Adipose tissue (tissue), 3 donors: ENCODE results near the gene TRAF2. TPM values are rescaled to one million over a fixed set of nuclear protein-coding genes. Genes with fewer than 3 reads are reported as not detected.

Source experiments
- H3K27ac ChIP-seq: one replicate; pipeline ENCODE4 v1.5.1; 2013; ENCODE audit warnings: low read depth, low read length
- WGBS, 3 donors: extraction: QIAGEN DNeasy Blood & Tissue Kit; methylation state at CpG; one replicate each; pipeline ENCODE4 v1.1.7; 2013; 5-methylcytosine and 5-hydroxymethylcytosine counted together
- polyA plus RNA-seq, 3 donors: library from polyadenylated mRNA; stranded (reverse); fragments of 200-250 nt; gene quantifications; one replicate each; pipeline ENCODE4 v1.2.3, GENCODE V29; 2013
- donor health status: healthy with polysubstance abuse.
- donor health status: Bipolar disorder and iron deficiency.
- donor health status: healthy.

TRAF2 gene
- polyA plus RNA-seq, 3 donors, result 4.0 to 7.2 (median 4.7) TPM

DNA sequence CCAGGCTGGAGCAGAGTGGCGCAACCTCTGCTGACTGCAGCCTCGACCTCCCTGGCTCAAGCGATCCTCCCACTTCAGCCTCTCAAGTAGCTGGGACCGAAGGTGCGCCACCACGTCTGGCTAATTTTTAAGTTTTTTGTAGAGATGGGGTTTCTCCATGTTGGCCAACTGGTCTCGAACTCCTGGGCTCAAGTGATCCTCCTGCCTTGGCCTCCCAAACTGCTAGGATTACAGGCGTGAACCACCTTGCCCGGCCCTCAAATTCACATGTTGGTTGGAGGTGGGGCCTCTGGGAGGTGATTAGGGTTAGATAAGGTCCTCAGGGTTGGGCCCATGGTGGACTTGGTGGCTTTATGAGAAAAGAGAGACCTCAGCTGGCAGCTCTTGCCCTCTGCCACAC is 75.8 kb downstream of the TRAF2 start:
- no peak overlapping the region for H3K27ac ChIP-seq
- 95 to 97% (median 96%) methylated on average over 9 of the region's 9 CpGs for WGBS, 3 donors

DNA sequence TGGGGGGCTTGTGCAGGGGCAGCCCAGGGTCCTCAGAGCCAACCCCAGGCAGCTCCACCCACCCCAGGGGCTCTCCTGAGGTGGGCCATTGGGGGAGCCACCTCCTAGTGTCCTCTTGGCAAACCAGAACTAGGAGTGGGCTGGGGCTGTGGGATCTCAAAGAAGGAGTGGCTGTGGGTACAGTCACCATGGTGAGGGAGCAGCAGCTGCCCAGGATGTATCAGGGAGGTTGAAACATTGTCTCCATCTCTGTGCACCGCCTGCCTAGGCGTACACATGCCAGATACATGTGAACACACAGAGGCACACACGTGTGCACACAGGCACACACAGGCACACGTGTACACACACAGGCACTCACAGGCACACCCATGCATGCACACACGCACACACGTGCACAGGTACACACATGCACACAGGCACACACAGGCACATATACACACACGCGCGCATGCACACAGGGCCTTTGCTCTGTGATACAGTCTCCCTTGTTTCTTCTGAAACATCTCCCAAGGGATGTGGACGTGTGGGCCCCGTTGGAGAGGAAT is 76.5 kb downstream of the TRAF2 start:
- WGBS, 3 donors, result 86 to 92% (median 90%) methylated on average over 11 of the region's 11 CpGs
- H3K27ac ChIP-seq, result no peak overlapping the region

- H3K27ac ChIP-seq, result no peak overlapping the region
- WGBS, 3 donors, result 86 to 93% (median 91%) methylated on average over 15 of the region's 15 CpGs
Measured at GRCh38 chr9:136963341-136963740, 77.0 kb downstream of the TRAF2 start.

DNA sequence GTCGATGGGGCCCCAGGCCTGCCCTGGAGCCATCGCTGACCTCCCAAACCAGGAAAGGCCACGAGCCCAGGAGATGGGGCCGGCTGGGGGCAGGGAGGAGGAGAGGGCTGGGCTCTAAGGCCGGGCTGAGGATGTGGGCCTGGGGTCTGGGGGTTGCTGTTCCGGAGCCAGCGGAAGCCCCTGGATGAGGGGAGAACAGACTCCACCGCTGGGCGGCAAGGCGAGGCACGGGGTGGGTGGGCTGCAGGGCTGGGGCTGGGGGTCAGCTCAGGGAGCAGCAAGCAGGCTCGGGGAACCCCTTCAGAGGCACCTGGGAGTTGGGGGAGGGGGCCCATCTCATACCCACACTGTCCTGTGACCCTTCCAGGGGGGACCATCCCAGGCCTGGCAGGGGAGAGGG is 77.4 kb downstream of the TRAF2 start:
- H3K27ac ChIP-seq, result no peak overlapping the region
- 87 to 90% (median 89%) methylated on average over 11 to 12 of the region's 12 CpGs for WGBS, 3 donors

DNA sequence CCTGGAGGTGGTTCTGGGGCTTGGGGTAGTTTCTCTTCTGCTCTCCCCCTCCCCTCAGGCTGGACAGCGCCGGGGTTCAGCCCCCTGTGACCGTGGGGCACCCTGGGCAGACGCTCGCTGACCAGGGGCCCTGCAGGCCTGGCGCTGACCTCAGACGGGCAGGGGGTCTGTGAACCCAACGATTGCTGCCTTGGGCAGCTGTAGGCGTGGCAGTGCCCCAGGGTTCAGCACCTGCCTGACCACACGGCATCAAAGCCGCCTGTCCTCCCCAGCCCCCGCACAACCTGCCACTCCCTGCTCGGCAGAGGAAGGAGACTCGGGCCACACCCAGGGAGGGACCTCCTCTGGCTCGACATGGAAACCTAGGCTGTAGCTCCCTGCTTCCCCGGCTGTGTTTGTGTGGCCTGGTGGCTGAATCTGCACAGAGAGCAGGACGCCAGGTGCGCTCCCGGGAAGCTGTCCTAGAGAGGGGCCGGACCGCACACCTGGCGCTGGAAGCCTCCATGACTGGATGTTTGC is 77.9 kb downstream of the TRAF2 start:
- H3K27ac ChIP-seq, result no peak overlapping the region
- WGBS, 3 donors, result 66 to 71% (median 69%) methylated on average over 21 to 22 of the region's 22 CpGs

DNA sequence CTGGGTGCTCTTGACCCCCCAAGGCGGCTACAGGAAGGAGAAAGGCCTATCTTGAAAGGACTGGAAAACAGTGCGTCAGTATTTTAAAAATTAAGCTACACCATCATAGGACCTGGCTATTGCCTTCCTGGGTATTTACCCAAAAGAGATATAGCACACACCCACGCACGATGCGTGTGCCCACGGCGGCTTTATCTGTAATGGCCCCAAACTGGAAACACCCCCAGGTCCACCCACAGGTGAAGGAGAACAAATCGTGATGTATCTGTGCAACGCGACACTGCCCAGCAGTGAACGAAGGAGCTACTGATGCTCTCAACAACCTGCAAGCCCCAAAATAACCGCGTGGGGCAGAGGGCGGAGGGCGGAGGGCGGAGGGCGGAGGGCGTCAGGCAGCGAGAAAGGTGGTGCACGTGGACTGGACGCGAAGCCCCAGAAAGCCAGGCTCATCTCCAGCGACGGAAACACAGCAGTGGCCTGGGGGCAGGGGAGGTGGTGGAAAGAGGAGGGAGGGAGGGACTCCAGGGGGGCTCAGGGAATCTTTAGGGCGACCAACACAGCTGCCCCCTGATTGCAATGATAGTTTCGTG is 78.6 kb downstream of the TRAF2 start:
- no peak overlapping the region for H3K27ac ChIP-seq
- 81 to 87% (median 86%) methylated on average over 26 of the region's 26 CpGs for WGBS, 3 donors

DNA sequence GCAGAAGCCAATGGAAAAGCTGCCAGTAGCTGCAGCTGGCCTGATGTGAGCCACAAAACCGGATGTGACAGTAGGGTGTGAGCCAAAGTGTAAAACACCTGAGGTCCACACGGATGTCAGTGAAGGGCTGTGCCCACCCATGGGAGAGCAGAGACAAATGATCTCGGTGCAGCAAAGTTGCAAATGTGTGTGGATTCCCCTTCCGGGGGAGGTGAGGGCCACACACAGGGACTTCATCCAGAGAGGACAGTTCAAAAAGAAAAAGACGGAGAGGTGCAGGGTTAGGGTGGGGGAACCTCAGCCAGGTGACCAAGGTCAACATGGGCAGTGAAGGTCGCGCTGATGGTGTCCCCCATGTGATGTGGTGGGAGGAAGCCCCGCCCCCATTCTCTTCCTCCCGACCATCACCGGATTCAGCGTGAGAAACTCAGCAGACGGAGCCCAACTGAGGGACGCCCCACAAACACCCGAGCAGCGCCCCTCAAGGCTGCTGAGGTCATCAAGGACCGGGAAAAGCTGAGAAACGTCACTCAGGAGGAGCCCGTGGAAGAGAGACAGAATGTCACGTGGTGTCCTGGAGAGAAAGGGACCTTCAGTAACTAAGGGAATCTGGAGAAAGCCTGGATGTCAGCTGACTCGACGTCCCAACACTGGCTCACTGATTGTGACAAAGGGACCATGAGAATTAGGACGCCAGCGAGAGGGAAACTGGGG is 79.6 kb downstream of the TRAF2 start:
- WGBS, 3 donors, result 14 to 26% (median 25%) methylated on average over 23 of the region's 23 CpGs
- no peak overlapping the region for H3K27ac ChIP-seq

DNA sequence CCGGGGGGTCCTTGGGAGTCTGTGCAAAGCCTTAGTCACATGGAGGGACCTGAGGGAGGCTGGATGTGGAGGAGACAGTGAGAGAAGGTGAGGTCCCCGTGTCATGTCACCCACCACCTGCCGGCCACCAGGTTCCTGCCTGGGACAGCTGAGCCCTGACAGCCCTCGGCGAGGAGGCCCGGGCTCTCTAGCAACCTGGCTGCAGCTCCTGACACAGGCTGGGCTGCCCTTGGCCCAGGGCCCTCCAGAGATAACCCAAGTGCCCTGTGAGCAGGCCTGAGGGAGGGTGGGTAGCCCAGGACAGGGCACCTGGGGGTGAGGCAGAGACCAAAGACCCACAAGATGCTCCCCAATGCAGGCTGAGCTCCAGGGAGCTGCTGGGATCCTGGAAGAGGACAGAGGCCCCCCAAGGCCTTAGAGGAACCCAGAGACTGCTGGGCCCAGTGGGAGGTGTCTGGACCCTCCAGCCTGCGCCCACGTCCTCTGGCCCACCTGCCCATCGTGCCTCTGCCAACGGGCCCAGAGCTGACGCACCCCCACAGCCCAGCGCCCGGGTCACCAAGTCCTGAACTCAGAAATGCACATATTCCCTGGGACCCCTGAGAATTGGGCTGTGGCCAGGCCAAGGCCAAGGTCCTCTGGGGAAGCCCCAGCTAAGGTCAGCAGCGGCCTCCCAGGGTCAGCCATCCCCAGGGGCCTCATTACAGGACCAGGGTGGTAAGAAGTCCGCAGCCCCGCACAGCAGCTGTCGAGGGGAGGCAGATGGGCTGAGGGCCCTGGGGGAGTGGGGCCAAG is 82.2 kb downstream of the TRAF2 start:
- no peak overlapping the region for H3K27ac ChIP-seq
- 77 to 84% (median 82%) methylated on average over 16 to 17 of the region's 17 CpGs for WGBS, 3 donors

GRCh38 chr9:136969150-136969549 is 82.8 kb downstream of the TRAF2 start:
- H3K27ac ChIP-seq, result no peak overlapping the region
- WGBS, 3 donors, result 70 to 88% (median 74%) methylated on average over 11 to 17 of the region's 17 CpGs

DNA sequence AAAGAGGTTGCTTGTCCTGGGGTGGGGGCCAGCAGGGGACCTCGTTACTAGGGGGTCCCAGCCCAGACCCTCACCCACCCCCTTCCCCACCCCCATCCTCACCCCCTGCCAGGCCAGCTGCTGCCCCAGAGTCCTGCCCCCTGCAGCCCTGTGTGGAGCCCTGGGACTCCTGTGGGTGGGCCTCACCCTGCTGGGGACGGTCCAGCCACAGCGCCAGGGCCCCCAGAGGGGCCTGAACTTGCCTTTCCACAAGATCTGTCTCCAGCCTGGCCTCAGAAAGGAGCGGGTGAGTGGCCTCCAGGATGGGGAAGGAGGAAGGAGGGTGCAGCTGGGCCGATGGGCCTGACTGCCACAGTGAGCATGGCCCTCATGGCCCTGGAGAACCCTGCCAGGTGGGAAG is 83.5 kb downstream of the TRAF2 start:
- WGBS, 3 donors, result 69 to 84% (median 70%) methylated on average over 5 of the region's 5 CpGs
- no peak overlapping the region for H3K27ac ChIP-seq

DNA sequence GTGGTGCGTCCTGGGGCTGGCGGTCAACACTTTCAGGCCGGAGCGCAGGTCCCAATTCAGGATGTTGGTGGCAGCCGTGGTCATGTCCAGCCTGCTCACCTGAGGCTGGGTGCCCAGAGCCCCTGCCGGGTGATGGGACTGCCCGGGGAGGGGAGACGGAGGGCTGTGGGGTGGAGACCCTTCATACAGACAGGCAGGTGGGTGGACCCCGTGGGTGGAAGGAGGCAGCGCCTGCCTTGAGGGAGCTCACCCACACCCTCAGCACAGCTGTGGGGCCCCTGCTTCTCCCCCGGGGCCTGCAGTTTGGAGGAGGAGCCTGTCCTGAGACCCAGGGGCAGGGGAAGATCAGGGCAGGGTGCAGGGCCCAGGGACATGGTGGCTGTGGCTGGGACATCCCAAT is 84.0 kb downstream of the TRAF2 start:
- WGBS, 3 donors, result 78 to 87% (median 80%) methylated on average over 11 of the region's 11 CpGs
- no peak overlapping the region for H3K27ac ChIP-seq

DNA sequence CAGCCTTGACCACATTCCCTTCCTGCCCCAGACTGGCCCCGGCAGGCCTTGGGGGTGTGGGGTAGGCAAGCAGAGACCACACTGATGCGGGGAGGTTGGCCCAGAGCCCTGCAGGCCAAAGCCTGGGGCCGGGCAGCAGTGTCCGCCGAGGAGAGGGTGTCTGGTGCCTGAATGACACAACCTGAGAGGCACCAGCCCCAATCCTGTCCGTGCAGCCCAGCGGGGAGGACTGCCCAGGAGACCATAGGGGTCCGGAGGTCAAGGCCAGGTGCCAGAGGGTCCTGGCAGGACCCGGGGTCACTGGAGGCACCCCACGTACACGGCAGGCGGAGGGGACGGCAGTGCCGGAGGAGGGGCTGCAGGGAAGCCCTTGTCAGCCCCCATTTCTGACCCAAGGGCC is 85.4 kb downstream of the TRAF2 start:
- no peak overlapping the region for H3K27ac ChIP-seq
- 75 to 87% (median 80%) methylated on average over 14 of the region's 14 CpGs for WGBS, 3 donors

GRCh38 chr9:136972335-136972734 is 86.0 kb downstream of the TRAF2 start:
- H3K27ac ChIP-seq, result no peak overlapping the region
- 78 to 84% (median 82%) methylated on average over 9 to 11 of the region's 11 CpGs for WGBS, 3 donors

DNA sequence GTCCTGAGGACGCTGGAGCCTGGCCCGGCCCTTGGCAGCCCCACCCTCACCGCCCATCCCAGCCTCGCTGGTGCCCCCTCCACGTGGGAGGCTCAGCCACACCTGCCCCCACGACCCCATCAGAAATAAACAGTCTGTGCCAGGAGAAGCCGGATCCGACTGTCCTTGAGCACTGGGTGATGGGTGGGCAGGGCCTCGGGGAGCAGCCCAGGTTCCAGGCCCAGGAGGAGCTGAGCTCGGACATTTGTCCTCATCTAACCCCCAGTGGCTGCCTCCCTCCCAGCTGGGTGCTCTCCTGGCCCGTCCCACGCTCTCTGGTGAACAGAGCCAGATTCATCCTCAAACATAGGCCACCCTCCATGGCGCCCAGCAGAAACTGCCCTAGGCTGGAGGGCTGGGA is 86.4 kb downstream of the TRAF2 start:
- WGBS, 3 donors, result 47 to 72% (median 62%) methylated on average over 13 of the region's 13 CpGs

DNA sequence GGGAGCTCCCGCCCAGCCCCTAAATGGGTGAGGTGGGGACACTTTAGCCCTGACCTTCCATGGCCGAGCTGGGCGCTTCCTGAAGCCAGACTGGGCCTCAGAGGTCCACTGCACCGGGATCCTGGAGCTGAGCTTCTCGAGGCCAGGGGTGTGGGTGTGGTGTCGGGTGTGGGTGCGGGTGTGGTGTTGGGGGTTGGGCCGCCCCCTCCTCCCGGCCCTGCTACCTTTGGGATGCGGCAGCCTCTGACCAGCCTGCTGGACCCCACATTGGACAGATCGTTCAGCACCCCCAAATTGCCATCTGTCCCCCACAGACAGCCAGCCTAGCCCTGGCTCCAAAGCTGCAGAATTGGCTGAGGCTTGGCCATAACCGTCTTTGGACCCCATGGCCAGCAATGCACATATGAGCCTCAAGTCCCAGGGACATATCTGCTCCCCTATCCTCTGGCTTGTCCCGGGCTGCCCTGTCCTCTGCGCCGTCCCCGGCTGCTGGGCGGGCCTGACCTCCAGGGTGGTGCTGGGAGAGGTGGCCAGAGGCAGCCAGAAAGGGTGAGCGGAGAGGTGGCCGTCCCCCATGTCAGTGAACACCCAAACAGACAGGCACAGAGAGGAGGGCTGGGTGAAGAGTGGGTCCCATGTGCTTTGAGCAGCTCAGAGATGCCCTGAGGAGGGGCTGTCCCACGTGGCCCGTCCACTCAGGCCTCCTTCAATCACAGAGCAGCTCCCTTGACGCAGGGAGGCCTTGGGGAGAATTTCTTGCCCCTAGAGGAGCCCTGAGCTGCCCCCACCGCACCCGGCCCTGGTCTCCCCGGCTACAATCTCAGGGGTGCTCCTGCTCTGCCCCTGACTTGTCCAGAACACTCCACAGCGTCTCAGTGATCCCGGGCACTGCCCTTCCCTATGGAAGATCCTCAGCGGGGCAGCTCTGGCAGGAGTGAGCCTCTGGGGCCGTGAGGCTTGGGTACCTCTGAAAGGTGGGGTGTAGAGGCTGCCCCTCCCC is 87.6 kb downstream of the TRAF2 start:
- H3K27ac ChIP-seq, result no peak overlapping the region
- WGBS, 3 donors, result 86 to 91% (median 89%) methylated on average over 27 to 29 of the region's 29 CpGs

More for the DNA sequence above, 86.4 kb downstream of the TRAF2 start:
- H3K27ac ChIP-seq, result no peak overlapping the region

DNA sequence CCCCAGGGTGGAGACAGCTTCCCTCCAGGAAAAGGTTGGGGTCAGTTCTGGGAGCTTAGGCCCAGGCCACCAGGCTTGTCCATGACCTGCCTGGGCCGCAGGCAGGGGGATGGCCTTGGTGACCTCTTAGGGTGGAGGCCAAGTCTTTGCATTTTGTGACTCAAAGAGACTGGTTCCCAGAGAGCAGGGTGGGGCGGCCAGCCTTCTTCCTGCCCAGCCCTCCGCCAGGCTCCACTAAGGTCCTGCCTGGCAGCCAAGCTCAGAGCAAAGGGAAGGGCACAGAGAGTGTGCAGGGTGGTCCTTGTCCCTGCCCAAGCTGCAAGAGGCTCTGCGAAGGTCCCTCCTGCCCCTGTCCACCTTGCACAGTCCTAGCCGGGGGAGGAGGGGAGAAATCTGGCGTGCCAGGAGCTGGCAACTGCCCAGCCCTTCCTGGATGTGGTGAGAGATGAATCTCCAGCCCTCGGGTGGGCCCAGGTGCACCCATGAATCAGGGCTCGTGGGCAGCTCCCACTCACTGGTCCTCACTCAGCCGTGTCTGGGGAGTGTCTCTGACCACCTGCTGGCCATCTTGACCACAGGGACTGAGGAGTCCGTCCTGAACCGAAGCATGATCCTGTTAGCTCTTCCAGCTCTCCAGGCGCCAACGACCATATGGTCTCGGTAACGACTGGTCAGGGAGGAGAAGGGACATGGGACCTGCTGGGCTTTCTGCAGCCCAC is 88.7 kb downstream of the TRAF2 start:
- no peak overlapping the region for H3K27ac ChIP-seq

GRCh38 chr9:136975644-136976043 is 89.3 kb downstream of the TRAF2 start:
- WGBS, 3 donors, result 33 to 71% (median 37%) methylated on average over 14 of the region's 14 CpGs
- no peak overlapping the region for H3K27ac ChIP-seq

More for the DNA sequence above, 88.7 kb downstream of the TRAF2 start:
- WGBS, 3 donors, result 52 to 71% (median 53%) methylated on average over 15 of the region's 15 CpGs
